Neuron (in vitro differentiated cells): ENCODE measurements around the gene LRFN2.

ENCODE experiments used
- H2AFZ ChIP-seq: one replicate; pipeline ENCODE4 v1.6.1; 2013; ENCODE audit warnings: low read depth, mild to moderate bottlenecking, inconsistent platforms, low read length, moderate library complexity
- H3K27me3 ChIP-seq: one replicate; pipeline ENCODE4 v1.6.1; 2013; ENCODE audit warnings: low read length; ENCODE audit not compliant: insufficient read depth
- H3K36me3 ChIP-seq: one replicate; pipeline ENCODE4 v1.6.1; 2013; ENCODE audit warnings: low read length; ENCODE audit not compliant: insufficient read depth
- H3K4me1 ChIP-seq: one replicate; pipeline ENCODE4 v1.6.1; 2013; ENCODE audit warnings: low read length; ENCODE audit not compliant: insufficient read depth
- H3K4me3 ChIP-seq: 2 replicates; pipeline ENCODE4 v1.5.1; 2013; ENCODE audit warnings: mild to moderate bottlenecking, low read length, moderate library complexity
- H3K9me3 ChIP-seq: one replicate; pipeline ENCODE4 v1.6.1; 2013; ENCODE audit warnings: low read length

LRFN2 gene

DNA sequence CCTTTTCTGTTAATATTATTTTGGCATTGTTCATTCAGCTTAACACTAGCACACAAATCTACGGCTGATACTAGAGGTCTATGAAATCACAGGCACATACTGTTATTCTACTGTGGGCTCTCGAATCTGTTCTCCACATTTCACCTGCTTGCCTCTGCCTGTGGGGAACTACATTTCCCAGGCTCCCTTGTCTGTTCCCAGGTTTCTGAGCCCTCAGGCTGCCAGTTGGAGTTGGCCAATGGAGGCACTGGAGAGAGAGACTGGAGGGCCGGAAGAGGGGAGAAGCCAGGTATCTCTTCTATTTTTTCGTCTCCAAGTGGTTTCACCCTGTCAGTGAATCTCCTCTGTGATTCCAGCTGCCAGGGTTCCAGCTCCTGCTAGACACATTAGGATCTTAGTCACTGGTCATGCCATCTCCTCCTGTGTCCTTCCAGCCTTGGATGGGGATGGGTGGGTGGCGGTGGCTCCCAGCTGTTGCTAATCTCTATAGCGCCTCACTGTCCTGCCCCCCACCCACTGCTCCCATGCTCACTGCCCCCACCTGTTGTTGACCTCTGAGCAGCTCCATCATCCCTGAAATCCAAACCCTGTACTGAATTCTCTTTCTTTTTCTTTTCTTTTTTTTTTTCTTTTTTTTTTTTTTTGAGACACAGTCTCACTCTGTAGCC is 188.2 kb downstream of the LRFN2 start:
- H2AFZ ChIP-seq, result no peak overlapping the region
- H3K27me3 ChIP-seq, result no peaks in the 10 kb centered on the region
- no peaks in the 10 kb centered on the region for H3K4me1 ChIP-seq
- no peaks in the 10 kb centered on the region for H3K36me3 ChIP-seq
- no peak overlapping the region for H3K4me3 ChIP-seq
- H3K9me3 ChIP-seq, result no peaks in the 10 kb centered on the region

DNA sequence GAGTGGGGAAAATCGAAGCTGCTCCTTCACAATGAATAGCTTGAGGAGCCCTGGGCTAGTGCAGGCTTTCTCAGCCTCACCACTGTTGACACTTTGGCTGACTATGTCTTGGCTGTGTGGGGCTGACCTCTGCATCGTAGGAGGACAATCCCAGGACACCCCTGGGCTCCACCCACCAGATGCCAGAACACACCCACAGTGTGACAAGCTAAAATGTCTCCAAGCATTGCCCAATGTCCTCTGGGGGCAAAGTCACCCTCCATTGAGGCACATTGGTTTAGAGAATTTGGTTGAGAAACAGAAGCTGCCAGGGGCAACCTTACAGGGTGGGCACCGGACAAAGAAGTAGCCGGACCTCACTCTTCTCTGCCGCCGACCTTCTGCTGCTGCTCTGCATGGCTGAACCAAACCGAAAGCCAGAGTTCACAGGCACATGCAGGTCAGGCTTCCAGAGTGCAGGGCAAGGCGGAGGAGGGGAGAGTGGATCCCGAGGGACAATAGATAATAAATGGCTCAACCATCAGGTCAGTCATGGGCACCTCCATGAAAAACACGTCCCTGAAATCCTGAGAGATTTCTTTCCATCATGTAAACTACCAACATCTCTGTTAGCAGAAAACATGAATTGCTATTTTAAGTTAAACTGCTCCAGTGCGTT is 189.0 kb downstream of the LRFN2 start:
- Histone ChIP-seq H3K4me3 (no peak overlapping the region), H2AFZ (no peak overlapping the region), H3K36me3 (no peaks in the 10 kb centered on the region), H3K27me3 (no peaks in the 10 kb centered on the region), H3K9me3 (no peaks in the 10 kb centered on the region), H3K4me1 (no peaks in the 10 kb centered on the region)

DNA sequence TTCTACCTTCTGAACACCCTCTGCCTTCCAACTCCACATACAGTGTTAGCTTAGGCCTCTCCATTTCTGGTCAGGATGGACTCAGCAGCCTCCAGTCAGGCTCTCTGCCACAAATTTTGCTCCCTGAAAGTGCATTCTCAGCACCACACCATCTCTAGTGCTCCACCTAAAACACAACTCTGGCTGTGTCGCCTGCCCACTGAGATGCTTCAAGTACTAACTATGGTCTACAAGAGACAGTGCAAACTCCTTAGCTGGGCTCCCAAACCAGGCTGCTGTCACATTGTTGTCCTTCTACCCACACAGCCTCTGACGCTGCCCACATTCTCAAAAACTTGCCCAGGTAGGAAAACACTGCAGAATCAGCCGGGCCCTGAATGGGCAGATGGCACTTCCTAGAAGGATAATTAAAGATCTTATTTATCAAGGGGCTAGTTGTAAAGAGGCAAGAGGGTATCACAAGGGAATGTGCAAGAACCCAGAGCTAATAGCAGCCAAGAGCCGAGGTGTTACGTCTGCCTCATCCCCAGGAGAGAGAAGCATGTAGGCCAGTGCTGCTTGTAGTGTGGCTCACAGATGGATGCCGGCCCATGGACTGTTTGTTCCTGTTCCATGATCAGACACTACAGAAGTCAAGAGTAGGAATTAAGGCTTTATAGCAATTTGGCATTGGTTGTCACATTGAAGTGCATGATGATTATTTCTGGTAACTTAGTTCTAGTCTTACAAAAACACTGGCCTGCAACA is 189.7 kb downstream of the LRFN2 start:
- Histone ChIP-seq H3K27me3 (no peaks in the 10 kb centered on the region), H2AFZ (no peak overlapping the region), H3K9me3 (no peaks in the 10 kb centered on the region), H3K36me3 (no peaks in the 10 kb centered on the region), H3K4me1 (no peaks in the 10 kb centered on the region), H3K4me3 (no peak overlapping the region)

DNA sequence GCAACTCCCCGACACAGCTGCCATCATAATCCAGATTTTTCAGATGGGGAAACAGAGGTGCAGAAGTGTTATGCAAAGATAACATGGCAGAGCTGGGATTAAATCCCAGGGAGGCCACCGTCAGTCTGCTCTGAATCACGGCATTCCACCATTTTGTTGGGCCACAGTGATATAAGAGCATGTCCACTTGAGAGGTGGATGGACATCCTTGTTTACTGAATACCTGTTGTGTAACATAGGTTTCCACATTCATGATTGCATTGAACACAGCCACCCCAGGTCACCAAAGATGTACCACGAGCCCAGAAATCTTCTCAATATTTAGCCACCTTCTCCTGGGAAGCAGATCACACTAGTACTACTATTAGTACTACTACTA is 191.5 kb downstream of the LRFN2 start:
- Histone ChIP-seq H3K4me1 (no peaks in the 10 kb centered on the region), H3K36me3 (no peaks in the 10 kb centered on the region), H2AFZ (no peak overlapping the region), H3K9me3 (no peaks in the 10 kb centered on the region), H3K4me3 (no peak overlapping the region), H3K27me3 (no peaks in the 10 kb centered on the region)

DNA sequence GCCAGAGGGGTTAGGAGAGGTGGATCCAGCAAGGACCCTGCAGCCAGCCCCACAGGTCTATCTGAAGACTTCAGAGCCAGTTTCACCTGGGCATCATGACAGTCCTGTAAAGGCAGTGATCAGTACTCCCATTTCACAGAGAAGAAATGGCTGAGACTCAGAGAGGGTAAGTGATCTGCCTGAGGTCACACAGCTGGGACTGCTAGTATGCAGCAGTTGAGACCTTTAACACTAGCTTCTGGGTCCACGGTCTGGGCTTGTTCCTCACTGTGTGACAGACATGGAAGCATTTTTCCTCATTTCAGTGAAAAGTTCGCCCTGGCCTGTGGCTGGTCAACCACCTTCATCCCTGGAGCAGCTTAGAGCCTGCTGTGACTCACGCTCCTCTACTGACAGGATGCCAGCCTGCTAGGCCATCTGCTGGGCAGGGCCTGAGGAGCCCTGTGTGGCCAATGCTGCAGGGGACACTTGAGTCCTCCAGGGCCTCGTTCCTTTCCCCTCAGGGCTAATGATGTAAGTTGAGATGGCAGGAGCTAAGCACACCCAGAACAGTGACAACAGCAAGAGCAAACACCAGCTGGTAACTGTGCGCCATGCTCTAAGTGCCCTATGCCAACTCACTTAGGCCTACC is 192.0 kb downstream of the LRFN2 start:
- Histone ChIP-seq H3K9me3 (no peaks in the 10 kb centered on the region), H3K36me3 (no peaks in the 10 kb centered on the region), H3K4me3 (no peak overlapping the region), H3K27me3 (no peaks in the 10 kb centered on the region), H3K4me1 (no peaks in the 10 kb centered on the region), H2AFZ (no peak overlapping the region)

DNA sequence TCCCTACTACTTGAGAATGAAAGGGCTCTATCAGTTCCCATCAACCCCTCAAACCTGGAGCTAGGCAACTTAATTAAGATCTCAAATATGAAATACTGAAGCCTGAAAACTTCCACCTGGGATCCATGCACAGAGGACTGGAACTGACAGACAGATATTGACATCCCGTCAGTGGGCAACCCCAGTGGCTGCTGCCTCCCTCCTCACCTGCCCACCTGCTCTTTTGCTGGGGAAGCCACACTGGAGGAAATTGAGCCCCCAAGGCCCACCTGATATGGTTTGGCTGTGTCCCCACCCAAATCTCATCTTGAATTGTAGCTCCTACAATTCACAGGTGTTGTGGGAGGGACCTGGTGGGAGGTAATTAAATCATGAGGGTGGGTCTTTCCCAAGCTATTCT is 192.8 kb downstream of the LRFN2 start:
- Histone ChIP-seq H3K4me3 (no peak overlapping the region), H3K4me1 (no peaks in the 10 kb centered on the region), H2AFZ (no peak overlapping the region), H3K36me3 (no peaks in the 10 kb centered on the region), H3K9me3 (no peaks in the 10 kb centered on the region), H3K27me3 (no peaks in the 10 kb centered on the region)

DNA sequence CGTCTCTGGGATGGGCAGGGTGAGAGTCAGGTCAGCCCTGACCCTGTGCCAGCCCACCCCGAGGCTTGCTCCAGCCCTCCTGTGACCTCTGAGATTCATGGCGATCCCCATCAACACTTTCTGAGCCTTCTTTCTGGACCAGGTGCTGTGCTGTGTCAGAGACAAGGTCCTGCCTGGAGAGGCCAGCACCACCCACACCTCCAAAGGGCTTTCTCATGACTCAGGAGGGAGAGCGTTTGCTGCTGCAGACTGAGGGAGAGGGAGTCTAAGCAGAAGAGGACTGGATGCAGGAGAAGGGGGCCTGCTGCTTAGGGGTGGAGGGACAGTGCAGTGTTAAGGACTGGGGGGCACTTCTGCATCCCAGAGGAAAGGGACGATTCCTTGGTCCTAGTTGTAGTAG is 193.5 kb downstream of the LRFN2 start:
- Histone ChIP-seq H3K4me1 (no peaks in the 10 kb centered on the region), H3K4me3 (no peak overlapping the region), H2AFZ (no peak overlapping the region), H3K9me3 (no peaks in the 10 kb centered on the region), H3K36me3 (no peaks in the 10 kb centered on the region), H3K27me3 (no peaks in the 10 kb centered on the region)

DNA sequence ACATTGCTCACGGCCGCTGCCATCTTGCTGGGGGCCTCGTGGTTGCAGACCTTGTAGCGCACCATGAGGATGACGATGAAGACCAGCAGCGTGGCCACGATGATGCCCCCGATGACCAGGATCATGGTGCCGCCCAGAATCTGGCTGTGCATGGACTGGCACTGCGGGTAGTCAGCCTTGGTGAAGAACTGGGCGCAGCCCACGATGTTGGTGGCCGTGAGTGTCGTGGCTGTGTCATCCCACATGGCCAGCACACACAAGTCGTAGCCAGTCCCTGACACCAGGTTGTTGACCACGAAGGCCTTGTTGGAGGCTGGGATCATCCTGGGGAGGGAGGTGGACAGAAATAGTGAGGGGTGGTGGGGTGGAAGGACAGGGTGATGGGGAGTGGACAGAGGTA is 194.6 kb downstream of the LRFN2 start:
- H3K27me3 ChIP-seq, result no peaks in the 10 kb centered on the region
- H2AFZ ChIP-seq, result no peak overlapping the region
- no peaks in the 10 kb centered on the region for H3K9me3 ChIP-seq
- no peaks in the 10 kb centered on the region for H3K4me1 ChIP-seq
- H3K36me3 ChIP-seq, result no peaks in the 10 kb centered on the region
- H3K4me3 ChIP-seq, result no peak overlapping the region

DNA sequence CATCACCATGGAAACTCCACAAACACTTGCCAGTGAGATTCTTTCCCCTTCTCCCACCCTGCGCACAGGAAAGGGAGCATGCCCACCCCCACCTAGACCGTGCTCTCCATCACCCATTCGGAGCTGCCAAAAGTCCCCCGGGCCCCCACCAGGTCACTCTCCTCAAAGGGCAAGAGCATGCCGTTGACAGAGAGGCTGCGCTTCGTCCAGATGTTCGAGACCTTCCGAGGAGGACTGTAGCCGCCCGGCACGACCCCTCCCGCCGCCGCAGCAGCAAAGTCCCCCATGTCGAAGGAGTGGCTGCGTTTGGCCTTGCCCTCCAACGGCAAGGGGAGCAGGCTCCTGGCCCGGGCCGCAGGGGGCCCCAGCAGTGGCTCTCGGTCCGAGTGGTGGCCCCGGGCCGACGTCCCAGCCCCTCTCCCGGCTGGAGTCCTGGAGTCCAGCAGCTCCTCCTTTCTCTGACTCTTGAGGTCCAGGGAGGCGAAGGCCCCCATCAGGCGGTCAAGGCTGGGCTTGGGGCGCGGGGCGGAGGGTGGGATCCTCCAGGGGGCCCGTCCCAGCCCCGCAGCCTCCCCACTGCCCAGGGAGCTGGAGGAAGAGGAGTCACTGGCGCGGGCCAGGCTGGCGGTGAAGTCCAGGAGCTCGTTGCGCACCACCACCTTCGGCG is 195.2 kb downstream of the LRFN2 start:
- Histone ChIP-seq H3K4me1 (no peaks in the 10 kb centered on the region), H3K27me3 (no peaks in the 10 kb centered on the region), H3K4me3 (no peak overlapping the region), H3K36me3 (no peaks in the 10 kb centered on the region), H2AFZ (no peak overlapping the region), H3K9me3 (no peaks in the 10 kb centered on the region)

DNA sequence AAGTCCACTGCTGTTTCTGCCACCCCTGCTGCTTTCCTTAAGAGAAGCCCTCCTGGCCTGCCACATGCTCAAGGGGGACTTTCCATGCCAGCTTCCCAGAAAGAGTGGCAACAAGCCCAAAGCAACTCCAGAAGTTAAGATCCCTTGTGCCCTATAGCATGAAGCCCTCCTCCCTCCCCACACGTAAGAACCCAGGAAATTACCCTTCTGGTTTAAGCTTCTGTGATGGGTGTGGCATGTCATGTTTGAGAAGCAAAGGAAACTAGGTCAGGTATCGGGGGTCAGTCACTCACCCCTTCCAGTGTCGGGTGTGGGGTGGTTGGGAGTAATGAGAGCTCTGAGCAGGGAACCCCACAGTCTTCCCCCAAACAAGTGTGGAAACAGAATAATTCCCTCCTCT is 196.1 kb downstream of the LRFN2 start:
- H3K36me3 ChIP-seq, result no peaks in the 10 kb centered on the region
- no peaks in the 10 kb centered on the region for H3K4me1 ChIP-seq
- no peak overlapping the region for H2AFZ ChIP-seq
- H3K9me3 ChIP-seq, result no peaks in the 10 kb centered on the region
- no peaks in the 10 kb centered on the region for H3K27me3 ChIP-seq
- no peak overlapping the region for H3K4me3 ChIP-seq

DNA sequence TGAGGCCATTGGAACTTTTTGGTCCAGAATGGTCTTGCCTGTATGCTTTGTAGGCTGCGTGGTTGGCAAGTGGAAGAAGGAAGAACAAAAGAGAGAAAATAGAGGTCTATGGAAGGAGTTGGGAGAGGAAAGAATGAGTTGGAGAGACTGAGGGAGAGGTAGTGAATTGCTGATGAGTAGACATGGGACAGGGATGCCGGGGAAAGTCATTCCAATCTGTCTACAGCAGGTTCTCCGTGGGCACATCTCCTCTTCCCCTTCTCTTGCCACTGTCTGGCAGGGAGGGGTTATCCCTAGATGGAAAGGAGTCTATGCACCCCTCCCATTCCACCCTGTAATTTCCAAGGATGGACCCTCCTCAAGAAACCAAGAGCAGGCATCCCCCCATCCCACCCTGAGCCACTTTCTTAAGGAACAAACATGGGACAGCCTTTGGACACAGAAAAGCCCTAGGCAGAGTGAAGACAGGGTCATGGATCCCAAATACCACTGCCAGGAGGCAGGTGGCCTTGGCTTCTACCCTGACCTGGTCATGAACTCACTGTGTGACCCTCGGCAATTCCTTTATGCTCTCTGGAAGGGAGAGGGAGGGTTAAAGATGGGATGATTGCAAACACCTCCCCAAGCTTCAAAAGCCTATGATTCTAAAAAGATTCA is 196.9 kb downstream of the LRFN2 start:
- no peak overlapping the region for H2AFZ ChIP-seq
- H3K4me1 ChIP-seq, result no peaks in the 10 kb centered on the region
- H3K4me3 ChIP-seq, result no peak overlapping the region
- H3K27me3 ChIP-seq, result no peaks in the 10 kb centered on the region
- H3K9me3 ChIP-seq, result no peaks in the 10 kb centered on the region
- H3K36me3 ChIP-seq, result no peaks in the 10 kb centered on the region

DNA sequence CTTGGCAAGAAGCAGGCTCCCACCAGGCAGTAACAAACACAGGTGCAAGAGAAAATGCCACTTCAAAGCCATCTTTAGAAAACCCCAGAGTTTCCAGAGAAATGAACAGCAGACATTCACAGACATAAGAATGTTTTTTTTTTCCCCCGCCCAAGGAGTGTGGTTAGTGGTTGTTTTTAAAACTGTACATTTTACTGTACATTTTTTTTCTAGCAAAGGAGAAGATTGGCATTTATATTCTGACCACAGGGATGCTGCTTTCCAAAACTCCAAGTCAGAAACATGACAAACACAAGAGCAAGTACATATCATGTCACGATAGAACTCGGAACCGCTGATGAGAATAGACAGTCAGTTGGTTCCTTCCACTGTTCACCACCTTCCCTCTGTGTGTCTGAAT is 197.9 kb downstream of the LRFN2 start:
- no peaks in the 10 kb centered on the region for H3K27me3 ChIP-seq
- H3K36me3 ChIP-seq, result no peaks in the 10 kb centered on the region
- H3K4me1 ChIP-seq, result no peaks in the 10 kb centered on the region
- H2AFZ ChIP-seq, result no peak overlapping the region
- H3K9me3 ChIP-seq, result no peaks in the 10 kb centered on the region
- no peak overlapping the region for H3K4me3 ChIP-seq
